ENCODE results near the gene DYNC1H1.
A peak's percentile ranks its signal among the peaks of the same experiment; 100 is the strongest.
"Not testable (repeated sequence)": the region's sequence is repeated elsewhere in the genome, so short reads cannot be mapped to it uniquely, and the experiment has no call there.

The DYNC1H1 gene

GRCh38 chr14:101963656-101964296, 597 bp upstream of the DYNC1H1 start:
- DNase-seq (ENCODE audit: low read depth, low spot score) = no peak
- Histone ChIP-seq H3K4me3 (peak overlapping the region; percentile 66), H3K27ac (peak overlapping the region; percentile 99), H3K9ac (ENCODE audit: insufficient read length) (peak overlapping the region; percentile 55), H3K9me3 (ENCODE audit: low read depth, low read length) (no peaks in the 10 kb centered on the region), H3K36me3 (ENCODE audit: insufficient read depth, low read length) (peaks cover 20% of the 10 kb centered on the region)
- no peak for TF ChIP-seq POLR2AphosphoS5 (IDR thresholded peaks at IDR 0.05; ENCODE audit: borderline replicate concordance, low read depth, low read length)
- no peak for TF ChIP-seq EZH2 (IDR thresholded peaks at IDR 0.05)
- no peak for TF ChIP-seq FOXP2 (optimal IDR thresholded peaks at IDR 0.05; ENCODE audit: control extremely low read depth, extremely low read length, insufficient read depth)

GRCh38 chr14:101965181-101965544, 790 bp downstream of the DYNC1H1 start:
- no peak overlapping the region for H3K27ac ChIP-seq
- TF ChIP-seq POLR2AphosphoS5 (IDR thresholded peaks at IDR 0.05; ENCODE audit: borderline replicate concordance, low read depth, low read length) (no peak), EZH2 (IDR thresholded peaks at IDR 0.05) (no peak), FOXP2 (optimal IDR thresholded peaks at IDR 0.05; ENCODE audit: control extremely low read depth, extremely low read length, insufficient read depth) (no peak)
- peak overlapping the region; percentile 87 for H3K4me3 ChIP-seq
- H3K9ac ChIP-seq (ENCODE audit: insufficient read length) = peak overlapping the region; percentile 88
- DNase-seq (ENCODE audit: low read depth, low spot score) = no peak
- no peaks in the 10 kb centered on the region for H3K9me3 ChIP-seq (ENCODE audit: low read depth, low read length)
- H3K36me3 ChIP-seq (ENCODE audit: insufficient read depth, low read length) = peaks cover 33% of the 10 kb centered on the region

GRCh38 chr14:101965770-101966722, 1.7 kb downstream of the DYNC1H1 start:
- no peaks in the 10 kb centered on the region for H3K9me3 ChIP-seq (ENCODE audit: low read depth, low read length)
- DNase-seq (ENCODE audit: low read depth, low spot score) = no peak
- peak overlapping the region; percentile 88 for H3K9ac ChIP-seq (ENCODE audit: insufficient read length)
- H3K36me3 ChIP-seq (ENCODE audit: insufficient read depth, low read length) = peaks cover 33% of the 10 kb centered on the region
- peak overlapping the region; percentile 87 for H3K4me3 ChIP-seq
- H3K27ac ChIP-seq = peak overlapping the region; percentile 90
- TF ChIP-seq POLR2AphosphoS5 (IDR thresholded peaks at IDR 0.05; ENCODE audit: borderline replicate concordance, low read depth, low read length) (no peak), FOXP2 (optimal IDR thresholded peaks at IDR 0.05; ENCODE audit: control extremely low read depth, extremely low read length, insufficient read depth) (no peak), EZH2 (IDR thresholded peaks at IDR 0.05) (no peak)

GRCh38 chr14:101966742-101967141, 2.4 kb downstream of the DYNC1H1 start:
- Histone ChIP-seq H3K9ac (ENCODE audit: insufficient read length) (peak overlapping the region; percentile 88), H3K9me3 (ENCODE audit: low read depth, low read length) (no peaks in the 10 kb centered on the region), H3K36me3 (ENCODE audit: insufficient read depth, low read length) (peaks cover 33% of the 10 kb centered on the region), H3K27ac (peak overlapping the region; percentile 90), H3K4me3 (peak overlapping the region; percentile 87)
- TF ChIP-seq FOXP2 (optimal IDR thresholded peaks at IDR 0.05; ENCODE audit: control extremely low read depth, extremely low read length, insufficient read depth) (no peak), POLR2AphosphoS5 (IDR thresholded peaks at IDR 0.05; ENCODE audit: borderline replicate concordance, low read depth, low read length) (no peak), EZH2 (IDR thresholded peaks at IDR 0.05) (no peak)
- no peak for DNase-seq (ENCODE audit: low read depth, low spot score)

- Histone ChIP-seq H3K9ac (ENCODE audit: insufficient read length) (no peak overlapping the region), H3K9me3 (ENCODE audit: low read depth, low read length) (no peaks in the 10 kb centered on the region), H3K36me3 (ENCODE audit: insufficient read depth, low read length) (peaks cover 33% of the 10 kb centered on the region), H3K27ac (peak overlapping the region; percentile 90; the same call in 1 of the 2 replicates), H3K4me3 (peak overlapping the region; percentile 87; the same call in 1 of the 2 replicates)
- no peak for DNase-seq (ENCODE audit: low read depth, low spot score)
- TF ChIP-seq FOXP2 (optimal IDR thresholded peaks at IDR 0.05; ENCODE audit: control extremely low read depth, extremely low read length, insufficient read depth) (no peak), EZH2 (IDR thresholded peaks at IDR 0.05) (no peak), POLR2AphosphoS5 (IDR thresholded peaks at IDR 0.05; ENCODE audit: borderline replicate concordance, low read depth, low read length) (no peak)
These were observed 3.8 kb downstream of the DYNC1H1 start for GRCh38 chr14:101968186-101968585.

GRCh38 chr14:101969481-101969880, 5.1 kb downstream of the DYNC1H1 start:
- no peak for DNase-seq (ENCODE audit: low read depth, low spot score)
- H3K9me3 ChIP-seq (ENCODE audit: low read depth, low read length) = no peaks in the 10 kb centered on the region
- TF ChIP-seq EZH2 (IDR thresholded peaks at IDR 0.05) (no peak), FOXP2 (optimal IDR thresholded peaks at IDR 0.05; ENCODE audit: control extremely low read depth, extremely low read length, insufficient read depth) (no peak), POLR2AphosphoS5 (IDR thresholded peaks at IDR 0.05; ENCODE audit: borderline replicate concordance, low read depth, low read length) (no peak)
- peaks cover 33% of the 10 kb centered on the region for H3K36me3 ChIP-seq (ENCODE audit: insufficient read depth, low read length)
- H3K4me3 ChIP-seq = no peak overlapping the region
- H3K27ac ChIP-seq = peak overlapping the region; percentile 55
- H3K9ac ChIP-seq (ENCODE audit: insufficient read length) = no peak overlapping the region

GRCh38 chr14:101970830-101971400, 6.5 kb downstream of the DYNC1H1 start:
- peaks cover 38% of the 10 kb centered on the region for H3K36me3 ChIP-seq (ENCODE audit: insufficient read depth, low read length)

GRCh38 chr14:101971458-101971857, 7.1 kb downstream of the DYNC1H1 start:
- H3K9me3 ChIP-seq (ENCODE audit: low read depth, low read length); DNase-seq (ENCODE audit: low read depth, low spot score): not testable (repeated sequence)
- peak overlapping the region; percentile 75 for H3K9ac ChIP-seq (ENCODE audit: insufficient read length)
- peak overlapping the region; percentile 70 for H3K4me3 ChIP-seq
- peaks cover 43% of the 10 kb centered on the region for H3K36me3 ChIP-seq (ENCODE audit: insufficient read depth, low read length)
- H3K27ac ChIP-seq = peak overlapping the region; percentile 95

More at GRCh38 chr14:101970830-101971400, 6.5 kb downstream of the DYNC1H1 start:
- Histone ChIP-seq H3K27ac (peak overlapping the region; percentile 40; the same call in 1 of the 2 replicates), H3K9me3 (ENCODE audit: low read depth, low read length) (no peaks in the 10 kb centered on the region), H3K4me3 (no peak overlapping the region), H3K9ac (ENCODE audit: insufficient read length) (no peak overlapping the region)
- DNase-seq (ENCODE audit: low read depth, low spot score) = no peak
- no peak for TF ChIP-seq FOXP2 (optimal IDR thresholded peaks at IDR 0.05; ENCODE audit: control extremely low read depth, extremely low read length, insufficient read depth)
- no peak for TF ChIP-seq EZH2 (IDR thresholded peaks at IDR 0.05)

All from SK-N-MC (cell line).